Mesothelial cell of epicardium (in vitro differentiated cells): ENCODE data around the gene PGRMC1. TPM values are rescaled to one million over a fixed set of nuclear protein-coding genes. Genes with fewer than 3 reads are reported as not detected.
A peak's percentile ranks its signal among the peaks of the same experiment; 100 is the strongest.

Source experiments
- DNase-seq, 2 experiments: peaks; one replicate each; pipeline ENCODE4 v3.0.0; 2021; ENCODE audit warnings: low spot score in 2 of 2; ENCODE audit not compliant: unreplicated experiment in 2 of 2
- H3K27ac Mint-ChIP-seq: 2 replicates; pipeline ENCODE4 v1.8.0; 2021; ENCODE audit warnings: mixed read lengths
- H3K27me3 Mint-ChIP-seq: 2 replicates; pipeline ENCODE4 v1.8.0; 2021; ENCODE audit warnings: low read depth, mixed read lengths
- H3K36me3 Mint-ChIP-seq: 2 replicates; pipeline ENCODE4 v1.8.0; 2021; ENCODE audit warnings: mixed read lengths
- H3K4me1 Mint-ChIP-seq: 2 replicates; pipeline ENCODE4 v1.8.0; 2021; ENCODE audit warnings: mixed read lengths
- H3K4me3 Mint-ChIP-seq: 2 replicates; pipeline ENCODE4 v1.8.0; 2021; ENCODE audit warnings: mild to moderate bottlenecking, moderate library complexity, mixed read lengths
- H3K9me3 Mint-ChIP-seq: 2 replicates; pipeline ENCODE4 v1.8.0; 2021; ENCODE audit warnings: mixed read lengths
- total RNA-seq: library from RNA; stranded (reverse); gene quantifications from 3 replicates; pipeline ENCODE4 v1.2.1, GENCODE V29; 2021
- TF ChIP-seq, protein P1 (sequence below): fragments of 200-600 bp; sonication (generic); IDR thresholded peaks from one replicate; pipeline ENCODE4 v1.5.0; 2021; ENCODE audit warnings: antibody characterized with exemption; ENCODE audit not compliant: unreplicated experiment

The PGRMC1 gene
- total RNA-seq, result 137 to 143 TPM (median 140 TPM) in 3 replicates

DNA sequence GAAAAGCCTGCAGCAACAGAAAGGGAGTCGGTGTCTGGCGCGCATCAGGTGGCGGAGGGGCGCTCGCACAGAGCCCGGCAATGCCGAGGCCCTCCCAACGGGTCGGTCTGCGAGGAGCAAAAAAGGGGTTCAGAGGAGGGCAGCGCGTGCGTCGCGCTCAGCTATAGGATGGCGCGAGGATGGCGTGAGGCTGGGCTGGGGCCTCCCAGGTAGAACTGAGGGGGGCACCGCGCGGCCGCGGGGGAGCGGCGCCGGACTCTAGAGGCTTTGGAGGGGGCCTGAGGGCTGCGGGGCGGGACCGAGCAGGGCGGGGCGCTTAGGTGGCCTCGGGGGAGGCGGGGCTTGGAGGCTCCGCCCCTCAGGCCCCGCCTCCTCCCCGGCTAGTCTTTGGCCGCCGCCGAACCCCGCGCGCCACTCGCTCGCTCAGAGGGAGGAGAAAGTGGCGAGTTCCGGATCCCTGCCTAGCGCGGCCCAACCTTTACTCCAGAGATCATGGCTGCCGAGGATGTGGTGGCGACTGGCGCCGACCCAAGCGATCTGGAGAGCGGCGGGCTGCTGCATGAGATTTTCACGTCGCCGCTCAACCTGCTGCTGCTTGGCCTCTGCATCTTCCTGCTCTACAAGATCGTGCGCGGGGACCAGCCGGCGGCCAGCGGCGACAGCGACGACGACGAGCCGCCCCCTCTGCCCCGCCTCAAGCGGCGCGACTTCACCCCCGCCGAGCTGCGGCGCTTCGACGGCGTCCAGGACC lies at the start of gene PGRMC1:
TSS of gene PGRMC1 (plus strand) at position 414 of the 751 bp plus-strand sequence. CDS start at position 493, 79 bp downstream.
- Mint-ChIP-seq H3K9me3 (no peaks in the 10 kb centered on the region), H3K4me1 (peaks cover 35% of the 10 kb centered on the region)

DNA sequence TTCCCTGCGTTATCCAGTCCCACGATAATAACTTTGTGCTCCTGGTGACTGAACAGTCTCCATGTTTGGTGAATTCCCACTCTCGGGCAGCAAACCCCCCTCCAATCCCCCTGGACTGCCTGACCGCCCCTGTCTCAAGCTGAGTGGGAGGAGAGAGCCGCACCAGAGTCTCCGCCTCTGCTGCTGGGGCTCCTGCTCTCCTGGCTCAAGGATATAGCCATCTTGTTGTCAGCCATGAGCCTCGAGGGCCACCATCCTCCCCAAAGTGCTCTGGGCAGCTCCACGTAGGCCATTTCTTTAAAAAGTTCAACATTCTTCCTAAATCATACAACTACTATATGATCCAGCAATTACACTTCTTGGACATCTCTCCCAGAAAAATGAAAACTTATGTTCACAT lies 49.3 kb upstream of the PGRMC1 start:
- H3K4me3 Mint-ChIP-seq, result no peak overlapping the region
- peaks cover 21% of the 10 kb centered on the region for H3K9me3 Mint-ChIP-seq

More for the DNA sequence above, at the start of gene PGRMC1:
- H3K36me3 Mint-ChIP-seq, result no peaks in the 10 kb centered on the region
- TF ChIP-seq, protein P1, sequence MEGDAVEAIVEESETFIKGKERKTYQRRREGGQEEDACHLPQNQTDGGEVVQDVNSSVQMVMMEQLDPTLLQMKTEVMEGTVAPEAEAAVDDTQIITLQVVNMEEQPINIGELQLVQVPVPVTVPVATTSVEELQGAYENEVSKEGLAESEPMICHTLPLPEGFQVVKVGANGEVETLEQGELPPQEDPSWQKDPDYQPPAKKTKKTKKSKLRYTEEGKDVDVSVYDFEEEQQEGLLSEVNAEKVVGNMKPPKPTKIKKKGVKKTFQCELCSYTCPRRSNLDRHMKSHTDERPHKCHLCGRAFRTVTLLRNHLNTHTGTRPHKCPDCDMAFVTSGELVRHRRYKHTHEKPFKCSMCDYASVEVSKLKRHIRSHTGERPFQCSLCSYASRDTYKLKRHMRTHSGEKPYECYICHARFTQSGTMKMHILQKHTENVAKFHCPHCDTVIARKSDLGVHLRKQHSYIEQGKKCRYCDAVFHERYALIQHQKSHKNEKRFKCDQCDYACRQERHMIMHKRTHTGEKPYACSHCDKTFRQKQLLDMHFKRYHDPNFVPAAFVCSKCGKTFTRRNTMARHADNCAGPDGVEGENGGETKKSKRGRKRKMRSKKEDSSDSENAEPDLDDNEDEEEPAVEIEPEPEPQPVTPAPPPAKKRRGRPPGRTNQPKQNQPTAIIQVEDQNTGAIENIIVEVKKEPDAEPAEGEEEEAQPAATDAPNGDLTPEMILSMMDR, result no peak
- peak within 1 kb of the TSS; percentile 79 for H3K4me3 Mint-ChIP-seq
- H3K27me3 Mint-ChIP-seq, result no peaks in the 10 kb centered on the region
- H3K27ac Mint-ChIP-seq, result peak within 1 kb of the TSS; percentile 92
- peak; percentile 58 to 78 for DNase-seq

DNA sequence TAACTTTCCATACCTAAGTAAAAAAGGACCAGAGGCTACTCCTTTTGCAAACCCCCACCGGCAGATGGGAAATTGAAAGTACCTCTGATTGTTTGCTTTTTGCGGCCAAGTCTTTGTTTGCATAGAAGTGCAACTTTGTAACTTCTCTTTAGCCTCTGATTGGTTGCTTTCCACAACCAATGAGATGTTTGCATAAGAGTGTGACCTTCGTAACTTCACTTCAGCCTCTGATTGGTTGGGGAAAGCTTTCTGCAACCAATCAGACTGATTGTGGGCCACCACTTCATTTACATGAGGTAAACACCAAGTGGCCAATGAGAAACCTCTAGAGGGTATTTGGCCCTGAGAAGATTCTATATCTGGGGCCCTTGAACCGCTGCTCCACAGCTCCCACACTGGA lies 48.8 kb upstream of the PGRMC1 start:
- Mint-ChIP-seq H3K4me3 (no peak overlapping the region), H3K36me3 (no peaks in the 10 kb centered on the region), H3K27me3 (no peaks in the 10 kb centered on the region), H3K4me1 (peaks cover 4% of the 10 kb centered on the region), H3K27ac (no peak overlapping the region), H3K9me3 (peaks cover 22% of the 10 kb centered on the region)
- DNase-seq, result no peak
- TF ChIP-seq, protein P1, result no peak

More for the DNA sequence above, 49.3 kb upstream of the PGRMC1 start:
- Mint-ChIP-seq H3K4me1 (peaks cover 4% of the 10 kb centered on the region), H3K36me3 (no peaks in the 10 kb centered on the region), H3K27ac (peak overlapping the region; percentile 51), H3K27me3 (no peaks in the 10 kb centered on the region)
- TF ChIP-seq, protein P1, result no peak
- DNase-seq, result no peak

DNA sequence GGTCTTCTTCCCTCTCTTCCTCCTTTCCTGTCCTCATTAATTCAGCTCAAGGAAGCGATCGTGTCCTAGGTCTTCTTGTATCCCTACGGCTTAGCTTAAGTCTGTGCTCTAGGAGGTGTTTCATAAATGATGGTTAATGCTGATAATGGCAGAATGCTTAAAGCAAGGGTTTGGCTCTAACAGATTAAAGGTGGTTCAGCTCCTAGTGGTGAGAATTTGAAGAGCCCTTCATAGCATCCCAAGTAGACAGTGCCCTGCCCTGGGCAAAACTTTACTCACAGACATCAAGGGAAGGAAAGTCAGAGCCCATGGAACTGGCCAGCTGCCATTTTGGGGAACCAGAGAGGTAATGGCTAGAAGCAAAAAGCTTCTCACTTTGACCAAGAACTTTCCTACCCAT lies 47.0 kb upstream of the PGRMC1 start:
- peak overlapping the region; percentile 8 for H3K27ac Mint-ChIP-seq
- no peak overlapping the region for H3K4me3 Mint-ChIP-seq
- DNase-seq, result no peak
- peaks cover 22% of the 10 kb centered on the region for H3K9me3 Mint-ChIP-seq
- peaks cover 4% of the 10 kb centered on the region for H3K4me1 Mint-ChIP-seq
- H3K27me3 Mint-ChIP-seq, result no peaks in the 10 kb centered on the region
- TF ChIP-seq, protein P1, result no peak
- H3K36me3 Mint-ChIP-seq, result no peaks in the 10 kb centered on the region

DNA sequence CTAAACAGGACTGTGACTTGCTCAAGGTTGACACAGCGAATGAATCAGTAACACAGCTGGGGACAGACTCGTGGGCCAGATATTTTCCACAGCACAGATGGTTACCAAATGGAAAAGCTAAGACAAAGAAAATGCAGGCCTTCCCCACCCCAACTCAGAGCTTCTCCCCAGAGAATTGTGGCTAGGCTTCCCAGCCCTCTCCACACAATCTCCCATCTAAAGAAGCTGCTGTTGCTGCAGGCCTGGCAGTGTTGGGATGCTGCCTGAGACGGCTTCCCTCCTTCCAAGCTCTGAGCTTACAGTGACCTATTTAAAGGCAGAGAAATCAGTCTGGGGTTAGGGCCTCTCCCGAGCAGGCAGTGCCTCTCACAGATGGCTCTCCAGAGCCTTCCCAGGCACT lies 46.5 kb upstream of the PGRMC1 start:
- TF ChIP-seq, protein P1, result no peak
- Mint-ChIP-seq H3K4me1 (peaks cover 4% of the 10 kb centered on the region), H3K36me3 (no peaks in the 10 kb centered on the region), H3K27me3 (no peaks in the 10 kb centered on the region), H3K27ac (peak overlapping the region; percentile 8), H3K4me3 (no peak overlapping the region), H3K9me3 (peaks cover 25% of the 10 kb centered on the region)
- DNase-seq, result no peak
